GM19455 (cell line): ENCODE measurements around the gene POFUT2.

Experiments used
- ATAC-seq: cut with Tn5 transposase; IDR thresholded peaks from one replicate; pipeline ENCODE4 v1.9.1; 2021; ENCODE audit not compliant: unreplicated experiment

Gene POFUT2

DNA sequence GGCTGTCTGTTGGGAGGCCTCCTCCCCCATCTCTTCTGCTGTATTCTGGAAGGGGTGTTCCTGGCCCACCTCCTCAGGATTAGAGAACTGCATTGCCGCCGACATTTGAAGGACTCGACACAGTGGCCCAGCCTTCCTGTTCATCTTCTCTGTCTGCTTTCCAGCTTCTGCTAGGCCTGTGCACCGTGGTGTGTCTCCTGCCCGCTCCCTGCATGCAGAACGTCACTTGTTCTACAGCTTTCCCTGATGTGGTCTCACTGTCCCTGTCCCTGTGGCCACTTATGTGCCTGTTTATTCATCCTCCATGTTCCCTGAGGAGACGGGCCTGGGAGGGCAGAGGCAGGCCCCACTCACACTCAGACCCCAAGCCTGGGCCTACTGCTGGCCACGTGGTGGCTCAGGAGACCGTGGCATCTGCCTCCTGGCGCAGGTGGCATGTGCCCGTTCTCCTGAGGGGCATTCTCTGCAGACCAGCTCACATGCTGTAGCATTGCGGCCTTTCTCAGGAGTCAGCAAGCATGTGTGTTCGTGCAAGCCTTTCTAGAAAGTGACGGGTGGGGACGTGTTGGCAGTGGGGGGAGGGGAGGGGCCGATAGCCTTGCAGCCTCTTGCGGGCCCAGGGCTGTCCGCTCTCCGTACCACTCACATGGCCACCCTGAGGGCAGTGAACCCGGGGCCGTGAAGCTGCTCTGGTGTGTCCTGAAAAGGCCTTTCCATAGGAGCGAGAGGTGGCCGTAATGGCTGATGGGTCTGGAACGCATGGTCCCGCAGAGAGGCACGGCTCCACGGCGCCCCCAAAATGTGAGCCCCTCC lies 35.9 kb downstream of the POFUT2 start:
- ATAC-seq = no peak

- ATAC-seq = no peak
Observed at GRCh38 chr21:45250914-45251634, 36.6 kb downstream of the POFUT2 start.

GRCh38 chr21:45250272-45250671 lies 37.4 kb downstream of the POFUT2 start:
- no peak for ATAC-seq

DNA sequence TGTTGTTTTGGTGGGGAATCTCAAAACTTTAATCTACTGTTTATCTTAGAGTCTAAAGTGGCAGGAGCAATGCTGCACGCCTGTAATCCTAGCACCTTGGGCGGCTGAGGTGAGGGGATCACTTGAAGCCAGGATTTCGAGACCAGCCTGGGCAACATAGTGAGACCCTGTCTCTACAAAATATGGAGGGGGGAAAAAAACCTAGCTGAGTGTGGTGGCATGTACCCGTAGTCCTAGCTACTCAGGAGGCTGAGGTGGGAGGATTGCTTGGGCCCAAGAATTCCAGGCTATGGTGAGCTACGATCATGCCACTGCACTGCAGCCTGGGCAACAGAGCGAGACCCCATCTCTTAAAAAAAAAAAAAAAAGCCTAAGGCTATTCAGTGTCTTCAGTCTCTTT lies 38.1 kb downstream of the POFUT2 start:
- no peak for ATAC-seq

- ATAC-seq = no peak
Observed at GRCh38 chr21:45248893-45249381, 38.8 kb downstream of the POFUT2 start.

- no peak for ATAC-seq
Observed at GRCh38 chr21:45248301-45248892, 39.3 kb downstream of the POFUT2 start.

- ATAC-seq = no peak
Observed at GRCh38 chr21:45246386-45247320, 41.0 kb downstream of the POFUT2 start.

DNA sequence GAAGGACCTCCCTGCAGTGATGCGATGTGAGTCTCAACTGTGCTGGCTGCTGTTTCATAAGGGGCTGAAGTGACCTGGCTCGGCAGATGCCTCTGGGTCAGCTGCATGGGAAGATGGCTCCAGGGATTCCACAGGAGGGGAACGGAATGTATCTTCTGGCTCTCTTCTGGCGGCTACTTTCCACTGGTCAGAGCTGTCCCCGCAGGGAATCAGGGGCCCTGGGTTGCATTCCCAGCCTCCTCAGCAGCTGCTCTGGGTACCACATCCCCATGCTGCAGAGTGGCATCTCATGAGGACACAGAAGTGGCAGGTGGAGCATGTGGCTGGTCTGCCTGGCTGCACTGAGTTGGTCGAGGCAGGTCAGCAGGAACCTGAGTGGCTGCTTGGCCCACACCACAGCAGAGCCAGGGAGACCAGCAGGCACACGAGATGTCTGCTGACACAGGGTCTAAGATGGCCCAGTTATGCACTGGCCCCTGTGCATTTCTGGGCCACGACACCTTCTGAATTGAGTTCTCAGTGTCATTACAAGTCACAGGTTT lies 42.8 kb downstream of the POFUT2 start:
- ATAC-seq = no peak

DNA sequence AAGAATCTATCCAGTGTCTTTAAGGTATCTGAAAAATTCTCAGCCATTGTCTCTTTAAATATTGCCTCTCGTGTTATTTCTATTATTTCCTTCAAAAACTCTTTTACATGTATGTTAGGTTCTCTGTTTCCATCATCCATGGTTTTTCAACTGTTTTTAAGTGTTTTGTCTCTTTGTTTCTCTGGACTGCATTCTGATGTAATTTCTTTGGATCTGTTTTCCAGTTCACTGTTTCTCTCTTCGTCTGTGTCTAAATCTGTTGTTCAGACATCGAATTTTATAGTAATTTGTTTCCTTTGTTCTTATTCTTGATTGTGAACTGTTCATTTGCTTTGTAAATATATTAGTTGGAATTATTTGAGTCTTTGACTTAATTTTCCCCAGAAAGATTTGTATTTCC lies 44.1 kb downstream of the POFUT2 start:
- ATAC-seq = no peak

- no peak for ATAC-seq
Observed at GRCh38 chr21:45241357-45241756, 46.3 kb downstream of the POFUT2 start.

GRCh38 chr21:45237401-45237800 lies 50.3 kb downstream of the POFUT2 start:
- ATAC-seq = no peak

DNA sequence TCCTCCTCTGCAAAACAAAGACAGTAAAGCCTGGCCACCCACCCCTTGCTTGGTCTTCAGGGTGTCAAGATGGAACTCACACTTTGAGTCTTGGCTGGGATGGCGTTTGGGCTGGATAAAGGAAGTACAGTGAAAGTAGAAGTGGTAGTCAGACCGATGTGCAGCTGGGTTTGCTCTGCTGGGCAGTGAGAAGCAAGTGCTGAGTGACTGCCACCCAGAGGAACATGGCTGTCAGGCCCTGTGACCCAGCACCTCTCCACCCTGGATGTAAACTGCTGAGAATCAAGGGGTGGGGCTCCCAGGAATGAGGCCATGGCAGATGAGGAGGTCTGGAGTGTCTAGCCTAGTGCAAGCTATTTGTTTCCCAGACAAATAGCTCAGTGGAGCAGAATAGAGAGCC lies 51.2 kb downstream of the POFUT2 start:
- no peak for ATAC-seq

DNA sequence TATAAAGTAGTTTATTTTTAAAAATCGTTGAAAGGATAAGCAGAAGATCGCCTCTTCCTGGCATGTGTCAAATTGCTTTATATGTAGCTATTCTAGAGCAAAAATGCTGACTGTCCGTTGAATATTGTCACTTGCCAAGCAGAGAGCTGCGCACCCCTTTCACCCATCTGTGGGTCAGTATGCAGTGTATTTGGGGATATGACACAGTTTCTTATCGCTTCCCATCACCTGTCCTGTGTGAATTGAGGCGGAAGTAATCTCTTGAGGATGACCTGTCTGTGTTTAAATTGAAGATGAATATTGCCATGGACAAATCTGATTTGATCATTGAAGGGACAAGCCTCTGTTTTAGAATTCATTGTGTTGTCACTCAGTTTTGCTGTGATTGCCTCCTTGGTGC lies 52.2 kb downstream of the POFUT2 start:
- no peak for ATAC-seq

GRCh38 chr21:45234965-45235364 lies 52.7 kb downstream of the POFUT2 start:
- ATAC-seq = no peak

GRCh38 chr21:45234127-45234526 lies 53.6 kb downstream of the POFUT2 start:
- ATAC-seq = no peak

DNA sequence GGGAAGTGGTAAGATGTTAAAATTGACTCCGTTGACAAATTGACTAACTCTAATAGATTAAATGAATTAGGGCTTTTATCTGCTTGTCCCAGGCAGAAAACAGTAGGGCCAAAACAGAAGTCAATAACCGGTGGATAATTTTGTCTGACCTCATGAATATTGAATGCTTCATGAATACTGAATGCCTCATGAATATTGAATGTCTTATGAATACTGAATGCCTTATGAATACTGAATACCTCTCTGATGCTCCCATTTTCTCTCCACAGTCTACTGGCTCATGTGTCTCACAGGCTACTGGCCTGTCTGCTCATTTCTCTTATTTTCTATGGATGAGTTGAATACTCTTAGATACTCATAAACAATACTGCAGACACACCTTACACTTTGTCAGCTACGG lies 56.0 kb downstream of the POFUT2 start:
- no peak for ATAC-seq

GRCh38 chr21:45228656-45229240 lies 58.9 kb downstream of the POFUT2 start:
- no peak for ATAC-seq

- ATAC-seq = no peak
Observed at GRCh38 chr21:45228171-45228641, 59.5 kb downstream of the POFUT2 start.

DNA sequence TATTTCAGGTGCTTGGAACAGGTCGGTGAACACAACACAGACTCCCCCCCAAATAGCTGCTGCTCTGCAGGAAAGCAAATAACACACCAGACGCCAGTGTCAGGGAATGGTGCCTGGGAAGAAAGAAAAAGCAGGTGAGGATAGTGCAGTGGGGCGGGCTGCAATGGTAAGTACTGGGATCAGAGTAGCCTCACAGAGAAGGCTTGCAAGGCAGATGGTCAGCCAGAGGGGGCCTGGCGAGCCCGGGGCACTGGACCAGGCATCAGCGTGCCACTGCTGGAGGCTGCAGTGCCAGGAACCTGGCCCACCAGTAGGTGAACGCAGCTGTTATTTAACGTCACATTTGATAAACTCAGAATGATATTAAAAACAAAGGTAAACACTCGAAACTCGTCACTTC lies 60.0 kb downstream of the POFUT2 start:
- ATAC-seq = no peak
